SK-N-SH (cell line): ENCODE results near the gene MAN2A2. TPM values are rescaled to one million over a fixed set of nuclear protein-coding genes. Genes with fewer than 3 reads are reported as not detected.

Experiments
- CTCF ChIA-PET: fragments of 300-600, 350-600 bp; formaldehyde crosslinking; extraction: SDS; loops from one replicate; lab custom pipeline; 2021; lab: Yijun Ruan, JAX
- POLR2A ChIA-PET: fragments of 350-600 bp; sonication (Branson Sonifier 250); formaldehyde crosslinking; extraction: SDS; loops from one replicate; lab custom pipeline; 2020; ENCODE audit warnings: antibody characterized with exemption, inconsistent platforms; lab: Yijun Ruan, JAX
- DNase-seq: peaks from one replicate; pipeline ENCODE4 v3.0.0; 2012
- H2AFZ ChIP-seq: fragments of 200-600 bp; sonication (generic); 2 replicates; pipeline ENCODE4 v1.8.1; 2016; ENCODE audit warnings: antibody characterized with exemption, mild to moderate bottlenecking, low read depth
- H3F3A ChIP-seq: fragments of 200-600 bp; sonication (generic); replicated peaks from 2 replicates; pipeline ENCODE3; 2016; ENCODE audit warnings: antibody characterized with exemption, mild to moderate bottlenecking; ENCODE audit not compliant: insufficient read depth
- H3K27ac ChIP-seq, 2 experiments: fragments of 200-500 bp in 1 of 2; fragments of 200-600 bp in 1 of 2; sonication (Bioruptor generic) in 1 of 2; sonication (generic), shearing (Covaris generic) in 1 of 2; 2 replicates each; pipeline versions ENCODE4 v1.5.1 to v1.6.1; 2014 to 2016; ENCODE audit warnings: low read depth in 2 of 2, inconsistent platforms in 1 of 2, low read length in 1 of 2, mild to moderate bottlenecking in 1 of 2, mixed read lengths in 1 of 2
- H3K27me3 ChIP-seq: fragments of 200-600 bp; sonication (generic), shearing (Covaris generic); 2 replicates; pipeline ENCODE4 v1.6.1; 2016; ENCODE audit warnings: mixed run types; ENCODE audit not compliant: insufficient read depth
- H3K36me3 ChIP-seq, 2 experiments: fragments of 200-500 bp in 1 of 2; fragments of 200-600 bp in 1 of 2; sonication (Bioruptor generic) in 1 of 2; sonication (generic) in 1 of 2; replicated peaks in 1 of 2; 2 replicates each; pipeline versions ENCODE3 to v1.5.1; 2014 to 2016; ENCODE audit warnings: low read length in 1 of 2, mild to moderate bottlenecking in 1 of 2; ENCODE audit not compliant: insufficient read depth in 2 of 2, control insufficient read depth in 1 of 2
- H3K4me1 ChIP-seq, 2 experiments: fragments of 200-500 bp in 1 of 2; fragments of 200-600 bp in 1 of 2; sonication (Bioruptor generic) in 1 of 2; sonication (generic), shearing (Covaris generic) in 1 of 2; 2 replicates each; pipeline versions ENCODE4 v1.5.1 to v1.6.1; 2014 to 2016; ENCODE audit warnings: low read depth in 1 of 2, low read length in 1 of 2, mixed run types in 1 of 2; ENCODE audit not compliant: insufficient read depth in 2 of 2, control insufficient read depth in 1 of 2
- H3K4me2 ChIP-seq: fragments of 200-600 bp; sonication (generic), shearing (Covaris generic); 2 replicates; pipeline ENCODE4 v1.6.1; 2017; ENCODE audit warnings: mixed run types
- H3K4me3 ChIP-seq, 2 experiments: fragments of 200-500 bp in 1 of 2; fragments of 200-600 bp in 1 of 2; sonication (Bioruptor generic) in 1 of 2; sonication (generic), shearing (Covaris generic) in 1 of 2; 2 replicates each; pipeline versions ENCODE4 v1.5.1 to v1.8.1; 2014 to 2016; ENCODE audit warnings: low read depth in 2 of 2, inconsistent platforms in 1 of 2, low read length in 1 of 2, mild to moderate bottlenecking in 1 of 2, mixed read lengths in 1 of 2, moderate library complexity in 1 of 2
- H3K79me2 ChIP-seq: fragments of 200-600 bp; sonication (generic); 2 replicates; pipeline ENCODE4 v1.8.1; 2017; ENCODE audit warnings: mild to moderate bottlenecking; ENCODE audit not compliant: insufficient read depth
- H3K9ac ChIP-seq: fragments of 200-600 bp; sonication (generic); 2 replicates; pipeline ENCODE4 v1.6.1; 2017; ENCODE audit warnings: mixed run types
- H3K9me2 ChIP-seq: fragments of 200-600 bp; sonication (generic); 2 replicates; pipeline ENCODE4 v1.6.1; 2017; ENCODE audit warnings: mixed run types
- H3K9me3 ChIP-seq: fragments of 200-600 bp; sonication (generic); 2 replicates; pipeline ENCODE4 v1.6.1; 2017; ENCODE audit warnings: mixed run types, mild to moderate bottlenecking, moderate library complexity
- H4K20me1 ChIP-seq: fragments of 200-600 bp; sonication (generic); 2 replicates; pipeline ENCODE4 v1.6.1; 2017; ENCODE audit warnings: mild to moderate bottlenecking, mixed run types; ENCODE audit not compliant: insufficient read depth
- ELF1 ChIP-seq: IDR thresholded peaks from 2 replicates; pipeline ENCODE4 v1.4.0; 2012
- EZH2phosphoT487 ChIP-seq: fragments of 200-600 bp; sonication (generic); IDR thresholded peaks from 2 replicates; pipeline ENCODE4 v1.6.1; 2017; ENCODE audit warnings: low read depth, mixed run types, mild to moderate bottlenecking, antibody characterized with exemption, moderate library complexity, borderline replicate concordance
- JUND ChIP-seq: IDR thresholded peaks from 2 replicates; pipeline ENCODE4 v1.4.0; 2012
- NFIC ChIP-seq: IDR thresholded peaks from 2 replicates; pipeline ENCODE4 v1.4.0; 2012; ENCODE audit warnings: borderline replicate concordance
- POLR2AphosphoS5 ChIP-seq: IDR thresholded peaks from 2 replicates; pipeline ENCODE4 v1.6.1; 2012; ENCODE audit warnings: low read depth, low read length
- RXRA ChIP-seq: IDR thresholded peaks from 2 replicates; pipeline ENCODE4 v1.4.0; 2012; ENCODE audit warnings: low read depth, mild to moderate bottlenecking, borderline replicate concordance
- SIN3A ChIP-seq: IDR thresholded peaks from 2 replicates; pipeline ENCODE4 v1.6.1; 2012; ENCODE audit warnings: low read depth, mild to moderate bottlenecking, low read length, moderate library complexity, borderline replicate concordance
- TEAD4 ChIP-seq: IDR thresholded peaks from 2 replicates; pipeline ENCODE4 v1.4.0; 2012; ENCODE audit warnings: mild to moderate bottlenecking, borderline replicate concordance; ENCODE audit not compliant: insufficient read depth
- ZBTB33 ChIP-seq: IDR thresholded peaks from 2 replicates; pipeline ENCODE4 v1.4.0; 2012; ENCODE audit warnings: low read depth, borderline replicate concordance
- WGBS: methylation state at CpG from one replicate; pipeline ENCODE4 v1.1.6; 2017; ENCODE audit warnings: low lambda C conversion rate; 5-methylcytosine and 5-hydroxymethylcytosine counted together
- polyA plus RNA-seq, 3 experiments: library from polyadenylated mRNA; depleted of rRNA; stranded (reverse); fragments of >200 nt; gene quantifications; 2 replicates each; pipeline ENCODE4 v1.2.3, GENCODE V29; 2012
- TF ChIP-seq, protein P1 (sequence below): fragments of 150-350 bp; IDR thresholded peaks from 2 replicates; pipeline ENCODE4 v1.6.1; 2016; ENCODE audit warnings: mild to moderate bottlenecking, low read depth, low read length

MAN2A2 gene
- polyA plus RNA-seq, 1 of the 3 experiments (the other 2 are of a cell fraction) = 35.0 TPM

DNA sequence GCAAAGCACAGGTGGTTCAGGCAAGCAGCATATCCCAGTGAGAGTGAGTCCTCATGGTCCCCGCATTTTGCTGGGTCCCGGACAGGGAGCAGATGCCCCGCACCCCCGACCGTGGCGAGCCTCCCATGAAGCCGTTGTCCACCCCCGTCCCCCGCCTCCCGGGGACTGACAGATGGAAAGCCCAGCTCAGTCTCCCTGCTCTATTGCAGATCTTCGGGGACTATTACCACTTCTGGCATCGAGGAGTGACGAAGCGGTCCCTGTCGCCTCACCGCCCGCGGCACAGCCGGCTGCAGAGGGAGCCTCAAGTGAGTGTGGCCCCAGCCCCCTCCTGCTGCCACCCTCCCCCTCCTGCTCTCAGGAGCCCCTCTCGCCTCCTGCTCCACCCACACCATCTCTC is 27.1 kb upstream of the MAN2A2 start:
- no peak for DNase-seq
- Histone ChIP-seq H3K4me3 (no peak overlapping the region), H3K9me3 (no peaks in the 10 kb centered on the region), H2AFZ (no peak overlapping the region), H3K27ac (no peak overlapping the region), H4K20me1 (peaks cover 14% of the 10 kb centered on the region; the same call in 1 of the 2 replicates), H3F3A (peaks cover 4% of the 10 kb centered on the region), H3K4me1 (peaks cover 18 to 19% of the 10 kb centered on the region in 2 experiments; a peak in 2 of 4 replicates), H3K9ac (no peak overlapping the region), H3K27me3 (no peaks in the 10 kb centered on the region), H3K36me3 (peaks cover 13 to 49% of the 10 kb centered on the region in 2 experiments), H3K4me2 (no peak overlapping the region), H3K79me2 (peaks cover 55% of the 10 kb centered on the region), H3K9me2 (no peaks in the 10 kb centered on the region)
- TF ChIP-seq EZH2phosphoT487 (no peak), SIN3A (no peak), JUND (no peak), TEAD4 (no peak)
- 94% methylated on average over 18 of the region's 20 CpGs for WGBS
- ChIA-PET CTCF (interaction anchor here (1.3 kb wide), 1 partner anchor 10 kb away, joined by 8 read pairs; no protein-coding TSS in a partner anchor), POLR2A (no interaction called here)

GRCh38 chr15:90876512-90877170 is 26.5 kb upstream of the MAN2A2 start:
- no peak overlapping the region for H3K9ac ChIP-seq
- H3K4me3 ChIP-seq = no peak overlapping the region
- peaks cover 18 to 19% of the 10 kb centered on the region in 2 experiments; a peak in 2 of 4 replicates for H3K4me1 ChIP-seq
- no peak for DNase-seq
- peaks cover 52% of the 10 kb centered on the region for H3K79me2 ChIP-seq
- H4K20me1 ChIP-seq = peaks cover 14% of the 10 kb centered on the region; the same call in 1 of the 2 replicates
- TF ChIP-seq JUND (no peak), POLR2AphosphoS5 (no peak), ZBTB33 (no peak), NFIC (no peak), RXRA (no peak), ELF1 (no peak)
- TF ChIP-seq, protein P1, sequence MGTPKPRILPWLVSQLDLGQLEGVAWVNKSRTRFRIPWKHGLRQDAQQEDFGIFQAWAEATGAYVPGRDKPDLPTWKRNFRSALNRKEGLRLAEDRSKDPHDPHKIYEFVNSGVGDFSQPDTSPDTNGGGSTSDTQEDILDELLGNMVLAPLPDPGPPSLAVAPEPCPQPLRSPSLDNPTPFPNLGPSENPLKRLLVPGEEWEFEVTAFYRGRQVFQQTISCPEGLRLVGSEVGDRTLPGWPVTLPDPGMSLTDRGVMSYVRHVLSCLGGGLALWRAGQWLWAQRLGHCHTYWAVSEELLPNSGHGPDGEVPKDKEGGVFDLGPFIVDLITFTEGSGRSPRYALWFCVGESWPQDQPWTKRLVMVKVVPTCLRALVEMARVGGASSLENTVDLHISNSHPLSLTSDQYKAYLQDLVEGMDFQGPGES = no peak
- whole genome bisulfite sequencing = 97% methylated on average over 15 of the region's 15 CpGs
- H3K27ac ChIP-seq = no peak overlapping the region
- H3K36me3 ChIP-seq = peaks cover 13 to 55% of the 10 kb centered on the region in 2 experiments
- no peak overlapping the region for H3K4me2 ChIP-seq
- H3K27me3 ChIP-seq = no peaks in the 10 kb centered on the region
- H3K9me3 ChIP-seq = no peaks in the 10 kb centered on the region
- H3F3A ChIP-seq = peaks cover 4% of the 10 kb centered on the region
- H2AFZ ChIP-seq = no peak overlapping the region
- CTCF ChIA-PET = no interaction called here
- H3K9me2 ChIP-seq = no peaks in the 10 kb centered on the region
- POLR2A ChIA-PET = no interaction called here
